Fibroblast of the aortic adventitia (primary cell): ENCODE data around the gene CCL7. TPM values are rescaled to one million over a fixed set of nuclear protein-coding genes. Genes with fewer than 3 reads are reported as not detected.

Experiments used
- DNase-seq: peaks from one replicate; pipeline ENCODE4 v3.0.0-alpha.2; 2010; ENCODE audit warnings: low read depth
- H3K4me3 ChIP-seq: 2 replicates; pipeline ENCODE4 v1.5.1; 2011; ENCODE audit warnings: low read depth, mild to moderate bottlenecking, control low read depth, low read length, moderate library complexity
- total RNA-seq: library from RNA; depleted of rRNA; stranded (reverse); fragments of >200 nt; gene quantifications from 2 replicates; pipeline ENCODE4 v1.2.3, GENCODE V29; 2012; ENCODE audit warnings: low replicate concordance
- TF ChIP-seq, protein P1 (sequence below): IDR thresholded peaks from 2 replicates; pipeline ENCODE4 v1.5.1; 2011; ENCODE audit warnings: mild to moderate bottlenecking, low read length, control low read depth, inconsistent platforms; ENCODE audit not compliant: insufficient read depth

CCL7 gene
- total RNA-seq, 1 donor = not detected

DNA sequence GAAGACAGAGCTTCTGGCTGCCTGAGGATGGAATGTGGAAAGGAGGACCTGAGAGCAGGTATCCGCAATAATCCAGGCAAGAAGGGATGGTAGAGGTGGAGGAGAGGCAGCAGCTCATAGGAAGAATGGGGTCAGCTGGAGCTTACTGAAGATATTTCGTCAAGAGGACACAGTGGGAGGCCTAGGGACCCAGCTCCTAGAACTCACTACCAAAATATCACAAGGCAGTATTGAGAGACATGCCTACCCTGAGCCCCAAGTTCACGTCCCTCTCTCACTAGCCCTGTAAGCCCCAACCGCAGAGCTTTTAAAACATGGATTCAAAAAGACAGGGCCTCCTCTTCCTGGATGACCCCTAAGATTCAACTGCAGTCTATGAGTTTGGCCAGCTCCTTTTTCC, 35.0 kb downstream of the CCL7 start:
- DNase-seq = no peak
- no peak overlapping the region for H3K4me3 ChIP-seq
- TF ChIP-seq, protein P1, sequence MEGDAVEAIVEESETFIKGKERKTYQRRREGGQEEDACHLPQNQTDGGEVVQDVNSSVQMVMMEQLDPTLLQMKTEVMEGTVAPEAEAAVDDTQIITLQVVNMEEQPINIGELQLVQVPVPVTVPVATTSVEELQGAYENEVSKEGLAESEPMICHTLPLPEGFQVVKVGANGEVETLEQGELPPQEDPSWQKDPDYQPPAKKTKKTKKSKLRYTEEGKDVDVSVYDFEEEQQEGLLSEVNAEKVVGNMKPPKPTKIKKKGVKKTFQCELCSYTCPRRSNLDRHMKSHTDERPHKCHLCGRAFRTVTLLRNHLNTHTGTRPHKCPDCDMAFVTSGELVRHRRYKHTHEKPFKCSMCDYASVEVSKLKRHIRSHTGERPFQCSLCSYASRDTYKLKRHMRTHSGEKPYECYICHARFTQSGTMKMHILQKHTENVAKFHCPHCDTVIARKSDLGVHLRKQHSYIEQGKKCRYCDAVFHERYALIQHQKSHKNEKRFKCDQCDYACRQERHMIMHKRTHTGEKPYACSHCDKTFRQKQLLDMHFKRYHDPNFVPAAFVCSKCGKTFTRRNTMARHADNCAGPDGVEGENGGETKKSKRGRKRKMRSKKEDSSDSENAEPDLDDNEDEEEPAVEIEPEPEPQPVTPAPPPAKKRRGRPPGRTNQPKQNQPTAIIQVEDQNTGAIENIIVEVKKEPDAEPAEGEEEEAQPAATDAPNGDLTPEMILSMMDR = no peak

DNA sequence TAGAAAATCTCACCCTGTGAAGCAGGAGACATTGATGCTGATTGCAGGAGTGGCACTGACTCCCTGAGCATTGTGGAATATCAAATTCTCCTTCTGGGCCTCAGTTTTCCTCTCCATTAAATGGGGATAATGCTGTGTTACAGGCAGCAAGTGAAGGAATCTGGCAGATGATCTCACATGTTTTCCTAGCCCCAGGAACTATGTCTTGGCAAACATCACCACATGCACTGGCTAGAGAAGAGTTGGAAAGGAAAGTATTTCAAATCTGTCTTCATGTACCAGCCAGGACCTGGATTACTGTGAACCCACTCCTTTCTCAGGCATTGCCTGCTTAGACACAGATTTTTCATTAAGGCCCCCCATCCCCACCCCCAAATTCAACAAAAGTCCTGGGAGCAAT, 35.6 kb downstream of the CCL7 start:
- DNase-seq = peak; percentile 60
- TF ChIP-seq, protein P1 = no peak
- no peak overlapping the region for H3K4me3 ChIP-seq

DNA sequence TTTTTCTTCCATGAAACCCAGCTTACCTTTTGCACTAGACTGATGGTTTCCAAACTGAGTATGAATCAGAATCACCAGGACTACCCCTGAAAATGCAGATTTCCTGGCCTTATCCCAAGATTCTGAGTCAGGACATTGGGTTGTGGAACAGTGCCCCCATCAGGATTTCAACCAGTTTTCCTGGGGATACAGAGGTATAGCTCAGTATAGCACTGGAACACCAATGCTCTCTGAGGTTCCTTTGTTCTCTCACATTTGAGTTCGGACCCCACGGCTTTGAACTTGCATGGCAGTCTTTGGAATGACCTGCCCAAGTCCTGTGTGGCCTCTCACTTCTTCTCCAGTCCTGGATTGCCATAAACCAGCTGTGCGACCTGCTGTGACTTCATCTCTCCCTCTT, 36.4 kb downstream of the CCL7 start:
- H3K4me3 ChIP-seq = no peak overlapping the region
- TF ChIP-seq, protein P1 = peak; percentile 70
- DNase-seq = peak; percentile 94

DNA sequence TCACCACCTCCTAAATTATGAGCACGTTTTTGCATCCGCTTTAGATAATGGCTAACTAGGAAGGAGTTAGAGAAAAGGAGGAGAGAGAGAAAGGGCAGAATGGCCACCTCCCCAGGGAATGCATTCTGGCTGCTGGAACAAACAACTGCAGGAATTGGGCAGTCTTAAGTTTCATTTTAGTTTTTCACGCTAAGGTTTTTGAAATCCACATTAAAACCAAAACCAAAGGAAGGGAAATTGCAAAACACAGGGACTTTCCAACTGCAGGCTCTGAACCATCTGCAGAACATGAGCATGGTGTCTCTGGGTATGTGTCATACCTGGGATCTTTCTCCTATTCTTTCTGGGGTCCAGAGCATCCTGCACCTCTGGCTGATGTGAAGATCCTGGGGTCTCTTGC, 37.1 kb downstream of the CCL7 start:
- no peak overlapping the region for H3K4me3 ChIP-seq
- TF ChIP-seq, protein P1 = no peak
- DNase-seq = peak; percentile 87

DNA sequence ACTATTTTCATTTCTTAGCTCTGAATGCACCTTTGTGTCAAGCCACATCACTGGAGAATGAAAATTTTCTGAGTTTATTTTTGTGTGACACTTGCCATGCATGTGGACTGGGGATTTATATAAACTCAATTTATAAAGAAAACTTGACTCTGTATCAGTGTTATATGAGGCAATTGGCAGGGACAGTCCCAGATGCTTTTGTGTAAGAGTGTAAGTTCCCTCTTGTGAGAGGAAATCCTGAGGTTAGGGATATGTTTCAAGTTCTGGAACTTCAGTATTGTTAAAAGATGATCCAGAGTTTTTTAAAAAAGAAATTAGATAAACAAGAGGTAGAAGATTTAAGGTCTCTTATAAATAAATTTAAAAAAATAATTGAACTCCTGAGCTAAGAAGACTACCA, 38.4 kb downstream of the CCL7 start:
- no peak overlapping the region for H3K4me3 ChIP-seq
- DNase-seq = peak; percentile 23
- TF ChIP-seq, protein P1 = no peak

DNA sequence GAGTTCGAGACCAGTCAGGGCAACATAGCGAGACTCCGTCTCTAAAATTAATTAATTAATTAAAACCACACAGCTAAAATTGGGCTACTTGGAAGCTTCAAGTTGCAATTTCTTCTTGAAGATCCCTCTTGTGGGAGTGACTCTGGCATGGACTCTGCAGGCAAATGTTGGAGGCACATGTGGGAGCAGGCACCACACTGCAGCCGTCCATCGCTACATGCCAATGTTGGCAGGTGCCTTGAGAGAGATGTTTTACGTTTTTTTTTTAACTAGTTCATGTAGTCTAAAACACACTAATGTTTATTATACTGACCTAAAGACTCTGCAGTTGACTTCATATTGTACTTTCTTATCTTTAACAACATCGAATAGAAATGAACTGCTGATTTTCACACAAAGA, 41.3 kb downstream of the CCL7 start:
- DNase-seq = no peak
- TF ChIP-seq, protein P1 = no peak
- H3K4me3 ChIP-seq = no peak overlapping the region

DNA sequence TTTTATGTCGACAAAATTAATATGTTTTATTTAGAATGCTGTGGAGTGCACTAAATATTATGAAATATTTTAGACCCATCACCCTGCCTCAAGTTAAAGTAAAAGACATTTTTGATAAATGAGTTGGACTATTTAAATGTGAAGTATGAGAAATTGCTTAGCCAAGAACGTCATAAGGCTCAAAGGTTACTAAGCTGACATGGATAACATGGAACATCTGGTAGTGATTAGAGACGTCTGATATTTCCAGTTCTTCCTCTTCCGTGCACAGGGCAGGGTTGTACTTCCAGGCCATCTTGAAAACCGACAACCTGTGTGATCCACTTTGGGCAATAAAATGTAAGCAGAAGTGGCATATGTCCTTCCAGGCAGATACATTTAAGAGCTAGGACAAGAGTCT, 42.1 kb downstream of the CCL7 start:
- H3K4me3 ChIP-seq = no peak overlapping the region
- DNase-seq = peak; percentile 90
- TF ChIP-seq, protein P1 = no peak
